GM18507 (cell line): ENCODE results near the gene NGF.
A peak's percentile ranks its signal among the peaks of the same experiment; 100 is the strongest.

Experiments
- DNase-seq: peaks from one replicate; pipeline ENCODE4 v3.0.0; 2011; ENCODE audit warnings: low read depth; ENCODE audit not compliant: insufficient read length; ENCODE audit errors: extremely low spot score
- FAIRE-seq: peaks from 2 replicates; lab custom pipeline; 2011; peaks lifted over from hg19 to GRCh38; lab: Jason Lieb, UNC

The NGF gene

GRCh38 chr1:115288591-115289198 lies 49.4 kb downstream of the NGF start:
- no peak for FAIRE-seq
- DNase-seq, result no peak

GRCh38 chr1:115286431-115287205 lies 51.4 kb downstream of the NGF start:
- no peak for DNase-seq
- FAIRE-seq, result no peak

- DNase-seq, result no peak
- no peak for FAIRE-seq
Observed at GRCh38 chr1:115284209-115284608, 53.8 kb downstream of the NGF start.

- DNase-seq (no peak), FAIRE-seq (no peak)
Observed at GRCh38 chr1:115283681-115284146, 54.3 kb downstream of the NGF start.

- no peak for DNase-seq
- no peak for FAIRE-seq
Observed at GRCh38 chr1:115283249-115283648, 54.8 kb downstream of the NGF start.

- no peak for FAIRE-seq
- no peak for DNase-seq
Observed at GRCh38 chr1:115282807-115283208, 55.2 kb downstream of the NGF start.

GRCh38 chr1:115281143-115281542 lies 56.9 kb downstream of the NGF start:
- DNase-seq, result no peak
- no peak for FAIRE-seq

- DNase-seq (no peak), FAIRE-seq (no peak)
Observed at GRCh38 chr1:115280064-115280463, 58.0 kb downstream of the NGF start.

- no peak for DNase-seq
- no peak for FAIRE-seq
Observed at GRCh38 chr1:115278211-115278610, 59.8 kb downstream of the NGF start.

GRCh38 chr1:115277276-115277675 lies 60.8 kb downstream of the NGF start:
- no peak for DNase-seq
- no peak for FAIRE-seq

- DNase-seq, result no peak
- FAIRE-seq, result peak; percentile 59
Observed at GRCh38 chr1:115275216-115275615, 62.8 kb downstream of the NGF start.

- no peak for DNase-seq
Observed at GRCh38 chr1:115274467-115274866, 63.6 kb downstream of the NGF start.

GRCh38 chr1:115266729-115267421 lies 71.2 kb downstream of the NGF start:
- no peak for FAIRE-seq
- no peak for DNase-seq

More at GRCh38 chr1:115274467-115274866, 63.6 kb downstream of the NGF start:
- no peak for FAIRE-seq

- FAIRE-seq (no peak), DNase-seq (no peak)
Observed at GRCh38 chr1:115265099-115265498, 73.0 kb downstream of the NGF start.

- no peak for FAIRE-seq
- DNase-seq, result no peak
Observed at GRCh38 chr1:115262886-115263285, 75.2 kb downstream of the NGF start.

GRCh38 chr1:115261496-115261895 lies 76.6 kb downstream of the NGF start:
- DNase-seq, result no peak
- FAIRE-seq, result no peak

- no peak for FAIRE-seq
Observed at GRCh38 chr1:115258302-115258866, 79.7 kb downstream of the NGF start.

GRCh38 chr1:115257591-115257990 lies 80.5 kb downstream of the NGF start:
- no peak for DNase-seq
- FAIRE-seq, result no peak

More at GRCh38 chr1:115258302-115258866, 79.7 kb downstream of the NGF start:
- DNase-seq, result no peak

GRCh38 chr1:115255154-115255553 lies 82.9 kb downstream of the NGF start:
- FAIRE-seq (no peak), DNase-seq (no peak)

- no peak for DNase-seq
- no peak for FAIRE-seq
Observed at GRCh38 chr1:115252585-115252984, 85.5 kb downstream of the NGF start.
